ENCODE data around the gene AUTS2.

Gene AUTS2

DNA sequence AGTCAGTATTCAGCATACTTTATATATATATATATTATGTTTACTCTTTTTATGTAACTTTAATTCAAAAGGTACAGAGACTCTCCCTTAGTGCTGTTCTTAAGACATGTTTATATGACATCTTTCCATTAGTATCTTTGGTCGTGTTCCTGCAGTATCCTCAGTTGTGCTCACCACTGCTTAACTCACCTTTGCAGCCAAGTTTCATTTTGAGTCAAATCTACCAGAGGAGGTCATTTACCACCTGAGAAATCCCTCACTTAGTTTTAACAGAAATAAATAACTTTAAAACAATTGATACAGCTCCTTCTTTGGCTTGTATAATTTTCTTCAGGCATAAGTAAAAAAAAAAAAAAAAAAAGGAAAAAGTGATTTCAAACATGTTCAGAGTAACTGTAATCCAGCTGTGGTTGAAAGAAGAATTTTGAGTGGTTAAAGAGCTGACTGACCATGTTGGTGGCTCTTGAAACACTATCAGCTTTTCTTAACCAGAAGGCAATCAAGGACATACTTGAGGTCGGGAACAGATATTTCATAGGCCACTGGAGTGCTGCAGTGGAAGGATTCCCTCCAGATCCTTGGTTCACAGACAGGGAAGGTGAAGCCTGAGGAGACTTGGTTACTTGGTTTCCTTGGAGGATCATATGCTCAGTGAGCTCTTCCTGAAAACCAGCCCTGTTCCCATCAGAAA is 116.8 kb downstream of the AUTS2 start:
- in situ Hi-C loops (cut with MboI; ENCODE audit: low sequenced_read_pairs), result no loop called here

DNA sequence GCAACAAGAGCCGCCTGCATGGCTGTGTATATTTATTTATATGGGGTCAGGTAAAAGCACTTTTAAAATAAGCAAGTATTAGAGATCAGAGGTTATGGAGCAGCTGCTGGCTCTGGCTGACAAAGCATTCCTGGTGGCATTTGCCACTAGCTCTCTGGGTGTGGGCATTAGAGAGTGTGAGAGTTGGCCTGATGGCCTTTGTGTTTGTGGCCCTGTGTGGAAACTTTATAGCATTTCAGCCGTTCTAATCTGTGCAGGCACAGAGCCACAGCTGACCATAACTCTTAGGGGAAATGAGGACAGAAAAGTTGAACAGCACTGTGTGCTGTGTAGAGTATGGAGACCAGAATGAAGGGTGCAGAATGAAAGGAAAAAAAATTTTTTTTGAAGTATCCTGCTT is 118.9 kb downstream of the AUTS2 start:
- in situ Hi-C loops (cut with MboI; ENCODE audit: low sequenced_read_pairs), result no loop called here

DNA sequence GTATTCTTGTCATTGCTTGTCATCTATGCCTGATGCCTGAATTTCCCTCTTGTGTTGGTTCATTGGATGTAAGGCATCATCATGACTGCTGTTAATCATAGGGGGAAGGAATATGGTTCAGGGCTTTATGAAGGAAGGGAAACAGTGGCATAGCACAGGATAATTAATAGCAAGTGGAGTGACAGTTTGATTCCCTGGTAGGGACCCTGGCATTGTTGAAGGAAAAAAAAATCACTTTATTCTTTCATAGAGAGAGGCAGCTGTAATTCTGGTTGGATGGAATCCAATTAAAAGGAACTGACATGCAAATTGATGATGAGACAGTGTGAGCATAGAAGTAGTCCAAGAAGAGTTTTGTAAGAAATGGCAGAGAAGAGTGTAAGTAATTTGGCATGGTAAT is 121.4 kb downstream of the AUTS2 start:
- in situ Hi-C loops (cut with MboI; ENCODE audit: low sequenced_read_pairs), result no loop called here

DNA sequence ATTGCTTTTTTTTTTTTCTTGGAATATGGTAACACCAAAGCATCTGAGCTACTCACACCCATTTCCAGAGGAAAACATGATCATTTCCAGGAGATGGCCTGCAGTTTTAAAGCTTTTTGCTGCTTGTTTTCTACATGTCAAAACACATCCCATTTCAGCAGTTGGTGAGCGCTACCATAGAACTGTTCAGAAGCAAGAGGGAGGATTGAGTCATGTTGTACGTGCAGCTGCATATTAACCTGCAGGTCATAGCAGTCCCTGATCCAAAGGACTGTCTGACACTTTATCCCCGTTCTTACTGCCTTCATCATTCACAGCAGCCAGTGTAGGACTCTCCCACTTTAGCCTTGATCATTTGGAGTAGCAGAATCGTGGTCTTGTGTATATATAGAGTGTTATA is 124.6 kb downstream of the AUTS2 start:
- in situ Hi-C loops (cut with MboI; ENCODE audit: low sequenced_read_pairs), result no loop called here

DNA sequence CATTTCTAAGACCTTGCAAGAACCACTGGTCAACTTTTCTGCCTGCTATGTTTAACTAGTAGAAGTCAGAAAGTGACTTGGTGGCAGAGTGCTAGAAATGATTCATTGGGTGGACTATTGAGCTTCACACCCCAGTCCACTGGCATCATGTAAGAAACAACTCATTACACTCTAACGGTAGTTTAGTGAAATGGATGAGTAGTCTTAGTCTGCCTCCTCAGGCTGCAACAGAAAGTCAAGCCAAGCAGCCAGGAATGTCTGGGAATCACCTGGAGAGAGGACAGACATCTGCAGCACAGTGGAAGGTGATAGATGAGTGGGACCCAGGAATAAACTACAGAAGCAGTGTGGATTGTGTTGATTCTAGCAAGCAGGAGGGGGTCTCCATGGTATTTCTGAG is 125.4 kb downstream of the AUTS2 start:
- in situ Hi-C loops (cut with MboI; ENCODE audit: low sequenced_read_pairs), result no loop called here

DNA sequence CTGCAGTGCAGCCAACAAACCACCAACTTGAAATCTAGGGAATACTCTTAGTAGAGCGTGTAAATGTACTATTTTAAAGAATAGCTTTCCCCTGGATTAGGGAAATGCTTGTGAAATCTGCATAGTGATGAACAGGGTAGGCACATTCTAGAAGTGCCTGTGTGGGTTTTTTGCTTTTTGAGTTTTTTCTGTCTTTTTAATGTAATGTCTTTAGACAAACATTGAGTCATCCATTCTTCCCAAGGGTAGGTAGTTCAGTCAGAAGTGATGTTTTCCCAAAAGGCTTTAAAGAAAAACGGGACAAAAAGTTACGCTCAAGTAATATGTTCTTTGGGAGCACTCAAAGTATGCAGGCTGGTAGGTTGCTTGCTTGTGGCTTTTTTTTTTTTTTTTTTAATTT is 130.0 kb downstream of the AUTS2 start:
- in situ Hi-C loops (cut with MboI; ENCODE audit: low sequenced_read_pairs), result no loop called here

DNA sequence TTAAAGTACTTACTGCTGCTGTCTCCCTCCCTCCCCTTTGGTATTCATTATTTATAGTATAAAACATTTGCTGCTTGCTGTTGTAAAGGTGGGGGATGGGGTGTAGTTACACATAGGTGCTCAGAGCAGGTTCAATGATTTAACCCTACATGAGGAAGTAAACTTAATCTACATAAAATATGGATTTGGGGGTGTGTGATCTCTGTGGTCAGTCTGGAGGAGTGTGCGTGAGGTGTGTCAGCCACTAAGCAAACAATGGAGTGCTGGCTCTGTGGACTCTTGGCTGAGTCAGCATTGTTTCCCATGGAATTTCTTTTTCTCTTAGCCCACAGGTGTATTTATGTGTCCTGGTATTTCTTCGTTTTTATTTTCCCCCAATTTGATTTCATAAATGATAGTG is 133.9 kb downstream of the AUTS2 start:
- in situ Hi-C loops (cut with MboI; ENCODE audit: low sequenced_read_pairs), result no loop called here

DNA sequence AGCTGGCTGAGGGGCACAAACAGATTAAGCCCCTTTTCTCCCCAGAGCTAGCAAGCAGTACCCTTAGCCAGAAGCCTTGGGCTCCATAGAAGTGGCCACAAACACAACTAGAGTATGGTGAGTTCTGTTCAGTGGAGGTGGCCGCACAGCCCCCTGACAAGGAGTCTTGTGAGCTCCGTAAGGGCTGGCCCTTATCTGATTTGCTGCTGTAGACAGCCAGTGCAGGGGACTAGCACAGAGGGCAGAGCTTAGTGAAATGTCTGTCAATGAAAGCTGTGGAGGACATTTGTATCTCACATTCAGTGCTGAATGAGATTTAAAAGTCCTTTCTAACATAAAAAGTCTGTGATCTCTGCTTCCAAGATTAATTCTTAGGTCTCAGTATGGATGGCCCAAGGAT is 137.3 kb downstream of the AUTS2 start:
- in situ Hi-C loops (cut with MboI; ENCODE audit: low sequenced_read_pairs), result no loop called here

DNA sequence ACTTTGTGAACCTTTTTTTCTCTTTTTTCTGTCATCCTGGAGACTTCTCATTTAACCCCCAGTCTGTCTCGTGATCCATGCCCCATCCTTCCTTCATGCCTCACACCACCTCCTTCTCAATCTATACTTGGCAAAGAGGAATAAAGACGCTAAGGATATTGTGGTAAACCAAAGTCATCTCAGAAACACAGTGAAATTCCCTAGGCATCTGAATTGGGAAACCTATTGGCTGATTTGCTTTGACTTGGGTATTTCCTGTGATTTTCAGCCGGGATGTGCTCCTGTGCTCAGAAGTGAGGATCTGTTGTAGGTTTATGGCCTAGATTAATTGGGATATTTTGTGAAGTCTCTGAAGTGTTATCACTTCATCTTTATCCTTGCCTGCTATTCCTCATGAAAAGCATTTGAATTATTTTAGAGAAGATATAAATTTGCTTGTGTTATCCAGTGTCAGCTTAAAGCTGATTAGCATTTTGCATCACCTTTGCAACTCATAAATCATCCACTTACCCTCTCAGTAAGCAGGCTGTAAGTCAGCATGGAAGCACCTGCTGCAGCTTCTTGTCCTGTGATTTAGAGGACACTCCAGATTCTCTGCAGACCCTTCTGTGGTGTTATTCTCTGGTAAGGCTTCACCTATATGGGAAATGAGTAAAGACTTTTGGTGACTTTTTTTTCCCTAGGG is 138.0 kb downstream of the AUTS2 start:
- in situ Hi-C loops (cut with MboI; ENCODE audit: low sequenced_read_pairs), result no loop called here

DNA sequence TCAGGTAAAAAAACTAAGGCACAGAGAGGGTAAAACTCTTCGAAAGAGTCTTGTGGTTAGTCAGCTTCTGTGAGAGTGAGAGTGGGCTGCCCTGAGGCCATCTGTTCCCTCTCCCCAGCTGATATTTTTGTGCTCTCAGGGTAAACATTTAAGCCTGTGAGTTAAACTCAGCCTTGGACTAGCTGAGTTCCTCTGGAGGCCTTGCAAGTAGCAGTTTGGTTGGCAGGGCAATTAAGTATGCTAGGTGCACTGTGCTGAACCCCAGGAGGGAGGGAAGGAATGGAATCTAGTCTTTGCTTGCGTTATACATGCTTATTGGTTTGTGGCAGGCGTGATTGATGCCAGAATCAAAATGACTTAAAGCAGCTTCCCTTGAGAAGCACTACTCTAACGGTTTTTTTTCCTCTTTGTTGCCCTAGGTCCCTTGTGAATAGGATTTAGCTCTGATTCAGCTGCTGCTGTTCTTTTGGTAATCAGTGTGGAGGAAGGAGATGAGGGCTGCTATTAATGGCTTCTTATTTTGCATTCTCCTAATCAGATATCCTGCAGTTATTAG is 140.2 kb downstream of the AUTS2 start:
- in situ Hi-C loops (cut with MboI; ENCODE audit: low sequenced_read_pairs), result no loop called here

DNA sequence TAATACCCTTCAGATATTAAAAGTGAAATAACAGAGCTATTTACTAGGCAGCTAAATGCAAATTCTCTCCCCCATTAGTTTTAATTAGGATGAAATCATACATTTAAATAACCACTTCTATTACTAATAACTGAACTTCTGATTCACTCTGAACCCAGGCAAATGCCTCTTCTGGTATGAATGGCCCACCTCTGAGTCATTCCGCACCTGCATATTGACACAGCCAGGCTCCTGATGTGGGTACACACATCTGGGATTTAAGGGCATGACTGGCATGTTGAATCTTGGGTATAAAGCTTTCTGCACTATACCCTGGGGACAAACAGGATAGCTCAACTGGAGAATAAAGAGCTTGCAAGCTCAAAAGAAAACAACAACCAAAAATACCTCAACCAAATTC is 140.9 kb downstream of the AUTS2 start:
- in situ Hi-C loops (cut with MboI; ENCODE audit: low sequenced_read_pairs), result no loop called here

DNA sequence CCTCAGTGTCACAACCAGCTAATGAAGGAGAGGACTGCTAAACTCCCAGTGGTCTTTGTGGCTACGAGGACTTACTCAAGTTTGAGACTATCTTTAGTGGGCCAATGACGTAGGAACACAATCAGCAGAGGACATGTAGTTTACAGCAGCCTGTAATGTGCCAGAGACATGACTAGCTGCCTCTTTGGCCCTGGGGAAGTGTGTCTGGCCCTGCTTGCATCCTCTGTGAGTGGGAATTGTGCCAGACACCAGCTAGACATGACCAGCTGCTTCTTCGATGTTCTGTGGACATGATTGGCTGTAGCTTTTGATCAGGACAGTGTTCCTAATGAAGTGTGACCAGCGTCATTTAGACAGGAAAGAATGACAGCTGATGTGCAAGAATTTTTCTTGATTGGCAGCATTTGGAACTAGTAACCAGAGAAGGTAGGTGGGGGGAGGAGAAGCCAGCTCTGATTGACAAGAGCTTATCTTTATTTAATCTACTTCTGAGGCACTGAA is 141.7 kb downstream of the AUTS2 start:
- in situ Hi-C loops (cut with MboI; ENCODE audit: low sequenced_read_pairs), result no loop called here

DNA sequence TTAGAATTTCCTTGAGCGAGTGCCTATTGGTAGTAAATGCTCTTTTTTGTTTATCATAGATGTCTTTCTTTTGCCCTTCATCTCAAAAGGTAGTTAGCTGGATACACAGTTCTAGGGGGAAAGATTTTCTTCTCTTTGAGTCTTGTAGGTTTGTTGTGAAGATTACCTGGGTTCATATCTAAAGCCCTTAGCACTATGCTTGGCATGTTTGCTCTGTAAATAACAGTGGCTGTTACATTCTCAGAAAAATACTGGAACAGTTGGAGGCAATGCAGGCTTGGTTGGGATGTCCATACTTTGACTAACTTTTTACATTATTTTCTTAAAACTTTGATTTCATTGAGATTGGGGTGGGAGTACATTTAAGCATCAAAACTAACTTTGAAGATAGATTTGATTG is 144.0 kb downstream of the AUTS2 start:
- in situ Hi-C loops (cut with MboI; ENCODE audit: low sequenced_read_pairs), result no loop called here

DNA sequence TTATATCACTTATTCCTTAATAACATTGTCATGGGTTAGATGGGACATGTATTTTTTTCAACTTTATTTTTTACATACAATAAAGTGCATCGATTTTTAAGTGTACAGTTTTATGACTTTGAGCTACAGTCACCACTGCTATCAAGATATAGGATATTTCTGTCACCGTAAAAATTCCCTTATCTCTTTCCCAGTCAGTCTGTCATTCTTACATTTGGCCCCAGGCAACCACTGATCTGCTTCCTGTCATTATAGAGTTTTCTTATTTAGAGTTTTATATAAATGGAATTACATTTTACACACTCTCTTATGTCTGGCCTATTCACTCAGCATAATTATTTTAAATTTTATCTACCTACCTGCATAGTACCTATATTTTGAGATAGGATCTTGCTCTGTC is 145.2 kb downstream of the AUTS2 start:
- in situ Hi-C loops (cut with MboI; ENCODE audit: low sequenced_read_pairs), result no loop called here

DNA sequence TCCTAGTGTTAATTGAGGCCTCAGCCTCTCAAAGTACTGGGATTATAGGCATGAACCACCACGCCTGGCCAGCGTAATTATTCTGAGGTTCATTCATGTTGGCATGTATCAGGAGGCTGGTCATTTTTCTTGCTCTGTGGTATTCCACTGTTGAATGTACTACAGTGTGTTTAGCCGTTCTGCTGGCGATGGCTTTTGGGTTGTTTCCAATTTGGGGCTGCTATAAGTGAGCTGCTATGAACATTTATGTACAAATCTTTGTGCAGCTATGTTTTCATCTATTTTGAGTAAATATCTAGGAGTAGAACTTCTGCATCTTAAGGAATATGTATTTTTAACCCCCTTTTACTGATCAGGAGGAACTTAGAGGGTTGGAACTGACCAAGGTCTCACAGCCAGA is 145.8 kb downstream of the AUTS2 start:
- in situ Hi-C loops (cut with MboI; ENCODE audit: low sequenced_read_pairs), result no loop called here

DNA sequence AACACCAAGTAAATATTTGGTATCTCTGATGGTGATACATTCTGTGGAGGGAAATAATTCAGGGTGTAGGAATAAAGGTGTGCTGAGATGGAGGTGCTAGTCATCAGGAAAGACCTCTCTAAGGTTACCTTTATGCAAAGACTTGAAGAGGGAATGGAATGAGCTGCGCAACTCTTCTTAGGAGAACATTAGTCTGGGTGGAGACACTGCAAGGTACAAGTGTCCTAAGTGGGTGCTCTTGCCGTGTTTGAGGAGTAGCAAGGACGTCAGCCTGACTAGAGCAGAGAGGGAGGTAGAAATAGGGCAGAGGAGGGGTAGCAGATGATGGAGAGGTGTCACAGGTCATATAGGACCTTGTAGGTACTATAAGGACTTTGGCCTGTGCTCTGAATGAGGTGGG is 148.1 kb downstream of the AUTS2 start:
- in situ Hi-C loops (cut with MboI; ENCODE audit: low sequenced_read_pairs), result no loop called here

DNA sequence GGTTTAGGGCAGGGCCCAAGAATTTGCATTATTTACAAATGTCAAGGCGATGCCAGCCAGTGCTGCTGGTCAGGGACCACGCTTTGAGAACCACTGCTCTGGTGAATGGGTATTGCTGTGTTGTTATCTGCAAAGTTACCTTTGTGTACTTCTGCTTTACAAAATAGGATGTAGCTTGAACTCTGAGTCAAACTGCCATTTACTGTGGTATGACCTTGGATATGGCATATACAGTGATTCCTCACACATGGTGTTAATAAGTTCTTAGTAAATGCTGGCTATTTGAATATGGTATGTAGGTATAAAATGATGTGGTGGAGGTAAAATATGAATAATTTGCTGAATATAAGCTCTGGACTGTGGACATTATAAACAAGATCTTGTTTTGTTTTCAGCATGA is 148.9 kb downstream of the AUTS2 start:
- in situ Hi-C loops (cut with MboI; ENCODE audit: low sequenced_read_pairs), result no loop called here

DNA sequence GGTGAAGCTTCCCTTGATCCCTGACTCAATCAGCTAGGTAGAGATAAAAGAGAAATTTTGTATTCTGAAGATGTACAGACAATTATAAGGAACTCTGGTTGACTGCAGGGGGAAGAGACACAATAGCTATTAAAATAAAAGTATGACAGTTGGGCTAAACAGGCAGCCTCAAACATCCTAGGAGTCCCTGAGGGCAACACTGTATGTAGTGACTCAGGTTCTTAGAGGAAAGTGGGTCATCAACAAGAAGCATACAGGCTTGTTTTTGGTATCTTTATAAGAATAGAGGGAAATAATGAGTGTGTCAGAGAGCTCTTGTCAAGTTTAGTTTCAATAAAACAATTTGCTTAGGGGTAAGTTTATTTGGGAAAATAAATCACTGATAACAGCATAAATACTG is 150.3 kb downstream of the AUTS2 start:
- in situ Hi-C loops (cut with MboI; ENCODE audit: low sequenced_read_pairs), result no loop called here

DNA sequence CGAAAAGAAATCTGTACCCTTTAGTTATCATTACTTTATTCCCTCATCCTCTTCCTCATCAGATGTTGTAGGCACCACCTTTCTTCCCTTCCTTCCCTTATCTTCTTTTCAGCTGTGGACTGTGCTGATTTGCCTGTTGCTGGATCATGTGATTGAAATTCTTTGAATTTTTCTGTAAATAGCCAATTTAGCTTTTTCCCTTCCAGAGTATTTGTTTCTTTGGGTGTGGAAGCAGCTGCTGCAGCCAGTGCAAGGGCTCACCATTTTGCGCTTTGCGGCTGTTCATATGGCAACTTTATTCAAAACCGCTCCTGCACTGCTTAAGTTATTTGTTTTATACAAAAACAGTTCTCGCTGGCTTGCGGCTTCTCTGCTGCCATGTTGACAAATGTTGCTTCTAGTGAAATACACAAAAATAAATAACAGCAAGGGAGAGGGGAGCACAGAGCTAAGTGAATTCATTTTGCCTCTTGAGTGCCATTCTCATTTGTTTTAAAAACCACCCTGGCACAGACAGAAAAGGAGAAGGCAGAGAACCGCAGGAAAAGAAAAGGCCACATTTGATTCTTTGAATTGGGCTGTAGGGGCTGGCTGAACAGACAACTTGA is 151.2 kb downstream of the AUTS2 start:
- in situ Hi-C loops (cut with MboI; ENCODE audit: low sequenced_read_pairs), result no loop called here

DNA sequence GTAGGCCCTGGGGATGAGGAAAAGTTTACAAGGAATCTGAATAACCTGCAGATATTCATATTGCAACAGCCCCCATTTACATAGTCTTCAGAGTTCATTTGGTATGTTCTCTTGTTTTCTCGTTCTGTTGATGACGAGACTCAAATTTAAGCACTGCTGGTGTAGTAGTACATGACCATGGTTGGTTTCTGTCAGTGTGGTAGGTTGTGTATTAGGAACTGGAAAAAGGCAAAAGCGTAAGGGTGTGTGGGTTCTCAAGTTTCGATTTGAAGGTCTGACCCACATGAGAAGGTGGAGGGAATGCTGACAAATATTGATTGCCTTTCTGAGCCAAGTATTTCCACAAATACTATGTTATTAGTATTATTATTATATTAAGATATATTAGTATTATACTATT is 151.7 kb downstream of the AUTS2 start:
- in situ Hi-C loops (cut with MboI; ENCODE audit: low sequenced_read_pairs), result no loop called here

DNA sequence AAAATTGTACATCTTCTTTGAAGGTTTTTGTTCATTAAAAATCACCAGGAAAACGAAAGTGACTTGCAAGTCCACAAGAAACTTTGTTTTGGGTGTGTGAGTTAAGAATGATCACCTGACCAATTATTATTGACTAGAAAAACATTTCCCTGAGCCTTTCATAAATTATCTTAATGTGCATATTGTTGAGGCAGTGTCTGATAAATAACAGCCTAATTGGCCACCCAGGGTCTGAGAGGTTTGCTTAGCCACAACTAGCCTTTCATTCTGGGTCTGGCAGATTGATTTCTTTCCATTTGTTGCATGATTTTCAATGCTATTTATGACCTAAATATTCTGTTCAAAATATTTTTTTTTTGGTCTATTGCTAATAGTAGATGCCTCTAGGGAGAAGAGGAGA is 152.8 kb downstream of the AUTS2 start:
- in situ Hi-C loops (cut with MboI; ENCODE audit: low sequenced_read_pairs), result no loop called here

DNA sequence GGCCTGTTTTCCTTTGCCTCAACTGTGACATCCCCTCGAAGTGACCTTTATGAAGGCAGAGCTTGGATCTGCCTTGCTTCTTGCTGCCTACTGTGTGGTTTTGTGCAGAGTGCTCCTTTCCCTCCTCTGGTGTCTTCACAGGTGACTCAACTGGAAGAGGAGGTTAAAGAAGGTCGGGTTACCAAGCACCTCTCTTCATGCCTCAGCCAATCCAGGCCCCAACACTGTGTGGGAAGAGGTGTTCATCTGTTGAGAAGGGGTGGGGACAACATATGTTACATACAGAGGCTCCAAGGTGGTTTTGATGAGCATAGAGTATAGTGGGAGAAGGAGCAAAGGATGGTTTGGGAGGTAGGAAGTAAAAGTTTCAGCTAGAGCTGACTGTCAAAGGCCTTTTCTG is 155.7 kb downstream of the AUTS2 start:
- in situ Hi-C loops (cut with MboI; ENCODE audit: low sequenced_read_pairs), result no loop called here

All from HL-60/S4 treated with retinoic acid at 250 ng/mL for 4 days and 3 days (cell line).